ENCODE data around the gene TMPRSS3. TPM values are rescaled to one million over a fixed set of nuclear protein-coding genes. Genes with fewer than 3 reads are reported as not detected.

Gene TMPRSS3
- total and polyA plus RNA-seq, 2 of the 13 experiments (the other 11 are each of a cell fraction or from before 2014, with no cell fraction given): 2.8 to 16.9 TPM

DNA sequence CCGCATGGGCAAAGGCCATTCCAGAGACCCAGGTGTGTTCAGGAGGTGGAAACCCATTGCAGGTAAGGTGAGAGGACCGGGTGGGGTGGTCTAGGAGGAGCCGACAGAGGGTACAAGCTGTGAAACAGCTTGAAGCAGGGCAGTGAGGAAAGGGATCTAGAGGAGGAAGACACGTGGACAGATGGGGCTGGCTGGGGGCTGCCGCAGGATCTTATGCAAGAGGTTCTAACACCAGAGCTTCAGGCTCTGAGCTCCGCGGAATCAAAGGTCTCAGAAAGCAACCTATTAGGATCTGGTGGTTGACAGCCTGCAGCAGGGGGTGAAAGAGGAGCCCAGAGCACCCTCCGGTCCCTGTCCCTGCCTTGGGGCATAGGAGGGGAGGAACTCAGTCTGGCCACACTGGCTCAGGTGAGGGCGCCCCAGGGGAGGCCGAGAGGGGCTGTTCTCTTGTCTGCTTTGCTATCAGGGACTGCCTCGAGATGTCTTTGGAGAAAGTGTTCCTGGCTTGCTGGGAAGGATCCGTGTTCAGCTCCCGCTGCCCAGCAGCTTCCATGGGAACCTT, 31.5 kb downstream of the TMPRSS3 start (continued):
- TF ChIP-seq HOXA7 (CRISPR knock-in tag; IDR thresholded peaks at IDR 0.05) (no peak), SIN3B (IDR thresholded peaks at IDR 0.05; ENCODE audit: low read length) (no peak), ELF1 (CRISPR knock-in tag; IDR thresholded peaks at IDR 0.05) (no peak), ZNF841 (CRISPR knock-in tag; IDR thresholded peaks at IDR 0.05; ENCODE audit: borderline replicate concordance) (no peak)
- TF ChIP-seq, protein P1, sequence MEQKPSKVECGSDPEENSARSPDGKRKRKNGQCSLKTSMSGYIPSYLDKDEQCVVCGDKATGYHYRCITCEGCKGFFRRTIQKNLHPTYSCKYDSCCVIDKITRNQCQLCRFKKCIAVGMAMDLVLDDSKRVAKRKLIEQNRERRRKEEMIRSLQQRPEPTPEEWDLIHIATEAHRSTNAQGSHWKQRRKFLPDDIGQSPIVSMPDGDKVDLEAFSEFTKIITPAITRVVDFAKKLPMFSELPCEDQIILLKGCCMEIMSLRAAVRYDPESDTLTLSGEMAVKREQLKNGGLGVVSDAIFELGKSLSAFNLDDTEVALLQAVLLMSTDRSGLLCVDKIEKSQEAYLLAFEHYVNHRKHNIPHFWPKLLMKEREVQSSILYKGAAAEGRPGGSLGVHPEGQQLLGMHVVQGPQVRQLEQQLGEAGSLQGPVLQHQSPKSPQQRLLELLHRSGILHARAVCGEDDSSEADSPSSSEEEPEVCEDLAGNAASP (CRISPR knock-in tag; IDR thresholded peaks at IDR 0.05; ENCODE audit: borderline replicate concordance): no peak

- no peak for DNase-seq (ENCODE audit: low spot score)
- intact Hi-C loops (cut with micrococcal nuclease; ENCODE audit: unreplicated experiment): no loop called here
- H3K4me3 ChIP-seq (replicated peaks in 1 of 3; ENCODE audit: insufficient read depth in 1 of 3, low read depth in 2 of 3, low read length in 3 of 3): no peak overlapping the region
- H3K4me2 ChIP-seq (ENCODE audit: low read depth, low read length): no peak overlapping the region
- H3K9ac ChIP-seq (ENCODE audit: insufficient read depth, low read depth, low read length): no peak overlapping the region
- 35% methylated on average over 7 of the region's 8 CpGs for WGBS (ENCODE audit: low lambda C conversion rate)
- no peaks in the 10 kb centered on the region for H3K36me3 ChIP-seq (replicated peaks in 1 of 2; ENCODE audit: control insufficient read depth in 1 of 2, insufficient read depth in 2 of 2, low read length in 2 of 2)
- no peak overlapping the region for H2AFZ ChIP-seq (ENCODE audit: low read length)
- ChIA-PET CTCF (ENCODE audit: low intra/inter-chr PET ratio, low total read pairs) (no interaction called here), POLR2A (interaction anchor here (0.6 kb wide), 1 partner anchor 35 kb away, joined by 3 read pairs; no protein-coding TSS in a partner anchor)
- H3K79me2 ChIP-seq (ENCODE audit: insufficient read depth, low read length): no peaks in the 10 kb centered on the region
- in situ Hi-C loops (cut with HindIII; ENCODE audit: extremely low pct_ligation_motif_present, low pct_unique_long_range_greater_than_20kb): no loop called here
- BruUV-seq (replicated peaks): no TSS peak
- no peak overlapping the region for H3K27ac ChIP-seq (ENCODE audit: extremely low read length, insufficient read depth, low read length)
- no peak for FAIRE-seq
- peaks cover 40% of the 10 kb centered on the region for H3K4me1 ChIP-seq (ENCODE audit: insufficient read depth, low read length)
- no peaks in the 10 kb centered on the region for H4K20me1 ChIP-seq (ENCODE audit: insufficient read depth, low read length)
- ATAC-seq: no peak
- H3K27me3 ChIP-seq (ENCODE audit: control insufficient read depth in 1 of 2, insufficient read depth in 2 of 2, low read length in 2 of 2): peaks cover 0 to 17% of the 10 kb centered on the region in 2 experiments; a peak in 1 of 5 replicates
- H3K9me3 ChIP-seq (ENCODE audit: low read length): no peaks in the 10 kb centered on the region
- no peak for TF ChIP-seq TARDBP (CRISPR knock-in tag; IDR thresholded peaks at IDR 0.05)
- no peak for TF ChIP-seq HNF1A (IDR thresholded peaks at IDR 0.05; ENCODE audit: low read depth)
- no peak for TF ChIP-seq HNF1A (CRISPR knock-in tag; IDR thresholded peaks at IDR 0.05; ENCODE audit: borderline replicate concordance)
- no peak for TF ChIP-seq LBX2 (CRISPR knock-in tag; IDR thresholded peaks at IDR 0.05; ENCODE audit: borderline replicate concordance)
- no peak for TF ChIP-seq KLF12 (CRISPR knock-in tag; IDR thresholded peaks at IDR 0.05; ENCODE audit: borderline replicate concordance)
- TF ChIP-seq ZNF615 (CRISPR knock-in tag; IDR thresholded peaks at IDR 0.05; ENCODE audit: borderline replicate concordance): no peak
- TF ChIP-seq CHD4 (IDR thresholded peaks at IDR 0.05; ENCODE audit: borderline replicate concordance, low read length): no peak
- no peak for TF ChIP-seq ISL2 (CRISPR knock-in tag; IDR thresholded peaks at IDR 0.05)
These were observed 32.5 kb downstream of the TMPRSS3 start for GRCh38 chr21:42363312-42363711.

All from HepG2 (cell line).